ENCODE results near the gene TEX13C. TPM values are rescaled to one million over a fixed set of nuclear protein-coding genes. Genes with fewer than 3 reads are reported as not detected.
A peak's percentile ranks its signal among the peaks of the same experiment; 100 is the strongest.
"Not testable (repeated sequence)": the region's sequence is repeated elsewhere in the genome, so short reads cannot be mapped to it uniquely, and the experiment has no call there.

Gene TEX13C
- total RNA-seq (2014; rRNA removed; shearing (Covaris generic)) = not detected in 2 replicates
- polyA plus RNA-seq (2014; cell fraction: nucleus; rRNA removed) = not detected in 2 replicates

DNA sequence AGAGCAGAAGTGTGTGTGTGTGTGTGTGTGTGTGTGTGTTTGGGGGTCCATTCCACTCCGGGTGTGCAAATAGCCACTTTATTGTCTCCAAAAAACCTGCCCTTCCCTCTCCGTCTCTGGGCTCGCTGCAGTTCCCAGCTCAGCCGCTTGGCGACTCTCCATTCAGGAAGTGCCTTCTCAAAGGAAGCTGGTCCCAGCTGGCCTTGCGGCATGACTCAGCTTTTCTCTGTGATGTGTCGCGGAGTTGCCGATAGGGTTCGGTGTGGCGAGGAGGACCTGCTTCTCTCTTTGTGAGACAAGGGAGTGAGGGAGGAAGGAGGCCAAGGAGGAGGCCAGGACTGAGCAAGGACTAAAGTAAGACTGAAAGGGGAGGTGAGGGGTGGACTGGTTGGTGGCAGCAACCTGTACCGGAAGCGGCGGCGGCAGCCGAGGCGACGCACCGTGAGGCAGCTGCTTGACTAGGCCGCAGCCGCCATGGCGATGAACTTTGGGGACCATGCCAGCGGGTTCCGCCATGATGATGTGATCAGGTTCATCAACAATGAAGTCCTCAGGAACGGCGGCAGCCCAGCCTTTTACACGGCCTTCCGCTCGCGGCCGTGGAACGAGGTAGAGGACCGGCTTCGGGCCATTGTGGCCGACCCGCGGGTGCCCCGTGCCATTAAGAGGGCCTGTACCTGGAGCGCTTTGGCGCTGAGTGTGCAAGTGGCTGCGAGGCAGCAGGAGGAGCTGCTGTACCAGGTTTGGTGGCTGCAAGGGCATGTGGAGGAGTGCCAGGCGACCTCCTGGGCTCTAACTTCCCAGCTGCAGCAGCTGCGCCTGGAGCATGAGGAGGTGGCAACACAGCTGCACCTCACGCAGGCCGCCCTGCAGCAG lies at the start of gene TEX13C:
Gene TEX13C, plus strand, starts transcription at position 226 of the 876 bp plus-strand sequence. Its CDS starts 249 bp downstream, at position 475.
- DNase-seq (ENCODE audit: extremely low read depth, low read depth) = no peak

DNA sequence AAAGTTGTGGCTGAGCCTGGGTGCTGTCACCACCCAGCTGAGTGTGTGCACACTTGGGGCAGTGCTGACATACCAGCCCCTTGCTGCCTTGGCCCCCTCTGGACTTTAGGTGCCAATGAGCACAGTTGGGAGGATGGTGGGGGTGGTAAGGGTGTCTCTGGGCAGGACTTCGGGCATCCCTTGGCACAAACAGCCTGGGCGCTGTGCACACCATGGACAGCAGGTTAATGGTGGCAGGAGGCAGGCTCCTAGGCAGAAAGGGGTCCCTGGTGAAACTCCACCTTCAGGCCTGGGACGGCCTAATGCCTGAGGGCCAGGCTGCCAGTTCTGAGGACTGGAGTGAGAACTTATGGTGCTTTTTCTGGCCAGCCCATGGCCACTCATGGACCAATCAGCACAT lies 32.4 kb upstream of the TEX13C start:
- DNase-seq (ENCODE audit: extremely low read depth, low read depth) = no peak

DNA sequence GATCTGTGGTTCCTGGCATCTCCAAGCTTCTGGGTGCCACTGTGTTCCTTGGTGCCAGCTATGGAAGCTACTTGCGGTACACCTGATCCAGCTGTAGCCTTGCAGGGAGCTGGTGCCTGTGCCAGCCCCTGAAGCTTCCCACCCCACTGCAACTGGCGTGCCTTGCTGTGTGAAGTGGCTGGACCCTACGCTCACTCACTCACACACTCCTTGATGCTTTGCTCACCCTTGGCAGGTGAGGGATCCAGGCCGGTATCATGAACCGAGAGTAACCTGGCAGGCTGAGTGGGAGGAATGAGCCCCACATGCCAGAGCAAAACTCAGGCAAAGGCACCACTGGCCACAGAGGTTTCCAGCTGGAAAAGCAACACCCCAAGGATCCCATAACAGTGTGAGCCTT lies 31.3 kb upstream of the TEX13C start:
- no peak for DNase-seq (ENCODE audit: extremely low read depth, low read depth)

DNA sequence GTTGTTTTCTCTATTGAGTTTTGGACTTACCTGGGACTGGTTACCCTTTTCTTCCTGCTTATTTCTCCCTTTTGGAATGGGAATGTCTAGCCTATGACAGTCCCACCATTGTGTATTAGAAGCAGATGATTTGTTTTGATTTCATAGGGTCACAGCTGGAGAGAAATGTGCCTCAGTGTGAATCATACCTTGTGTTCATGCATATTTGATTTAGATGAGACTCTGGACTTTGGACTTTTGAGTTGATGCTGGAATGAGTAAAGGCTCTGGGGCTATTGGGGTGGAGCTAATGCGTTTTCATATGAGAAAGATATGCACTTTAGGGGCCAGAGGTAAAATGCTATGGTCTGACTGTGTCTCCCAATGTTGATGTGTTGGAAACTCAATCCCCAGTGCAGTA lies 30.5 kb upstream of the TEX13C start:
- DNase-seq (ENCODE audit: extremely low read depth, low read depth) = no peak

DNA sequence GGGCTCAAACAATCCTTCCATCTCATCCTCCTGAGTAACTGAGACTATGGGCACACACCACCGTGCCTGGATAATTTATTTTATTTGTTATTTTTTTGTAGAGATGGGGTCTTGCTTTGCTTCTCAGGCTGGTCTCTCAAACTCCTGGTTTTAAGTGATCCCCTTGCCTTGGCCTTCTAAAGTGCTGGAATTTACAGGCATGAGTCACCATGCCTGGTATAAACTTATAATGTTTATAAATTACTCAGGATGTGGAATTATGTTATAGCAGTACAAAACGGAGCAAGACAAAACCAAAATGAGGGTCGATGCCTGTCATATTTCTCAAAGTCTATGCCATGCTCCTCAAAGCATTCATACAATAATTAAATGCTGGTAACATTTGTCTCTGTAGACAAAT lies 29.8 kb upstream of the TEX13C start:
- no peak for DNase-seq (ENCODE audit: extremely low read depth, low read depth)

DNA sequence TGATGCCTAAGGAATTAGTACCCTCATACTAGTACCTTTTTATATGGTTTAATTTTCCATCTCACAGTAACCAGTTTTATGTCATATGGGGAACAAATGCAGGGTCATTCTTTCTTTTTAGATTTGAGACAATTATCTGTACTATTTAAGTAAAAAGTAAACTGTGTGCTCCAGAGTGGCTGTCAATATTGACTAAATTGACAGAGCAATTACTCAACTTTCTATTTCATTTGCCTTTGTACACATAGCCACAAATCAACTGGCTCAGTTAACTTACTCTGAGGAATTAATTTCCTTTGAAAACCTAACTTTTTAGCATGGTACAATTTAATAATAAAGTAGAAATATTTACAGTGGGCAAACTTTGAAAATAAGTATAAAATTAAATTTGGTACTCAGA lies 28.5 kb upstream of the TEX13C start:
- no peak for DNase-seq (ENCODE audit: extremely low read depth, low read depth)

DNA sequence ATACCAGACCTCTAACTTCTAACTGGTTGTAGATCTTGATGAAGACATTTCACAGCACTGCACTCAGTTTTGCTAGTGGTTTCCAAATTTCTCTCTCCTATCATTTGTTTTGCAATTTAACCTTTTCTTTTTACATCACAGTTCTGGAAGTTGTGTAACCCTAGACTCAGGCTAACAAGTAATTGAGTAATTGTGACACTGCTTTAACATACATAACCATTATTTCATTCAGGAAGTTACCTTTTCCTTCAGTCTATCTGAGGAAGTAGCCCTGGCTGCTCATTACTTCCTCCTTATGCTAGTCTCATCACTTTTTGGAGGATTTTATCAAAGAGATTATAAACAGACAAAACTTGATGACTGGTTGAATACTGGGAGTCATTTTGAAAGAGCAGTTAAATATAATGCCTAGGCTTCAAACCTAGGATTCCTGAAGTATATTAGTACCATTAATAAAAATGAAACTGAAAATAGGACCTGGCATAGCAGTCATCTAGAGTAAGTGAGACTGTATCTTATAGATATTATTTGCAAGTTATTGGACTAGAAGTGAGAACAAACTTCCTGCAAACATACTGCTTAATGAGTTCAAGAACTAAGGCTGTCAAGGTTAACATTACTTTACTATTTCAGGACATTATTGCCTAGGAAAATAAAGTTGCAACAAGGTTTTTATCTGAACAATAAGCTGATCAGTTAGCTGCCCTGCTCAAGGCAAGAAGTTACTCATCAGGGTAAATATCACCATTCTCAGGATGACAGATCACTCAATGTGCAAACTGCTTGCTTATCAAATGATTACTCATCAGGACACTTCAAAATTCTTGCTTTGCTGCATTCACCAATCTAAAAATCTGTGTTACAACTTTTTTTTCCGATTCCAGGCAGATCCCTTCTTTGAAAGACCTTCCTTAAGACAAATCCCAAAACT lies 25.6 kb upstream of the TEX13C start:
- peak; percentile 13 for DNase-seq (ENCODE audit: extremely low read depth, low read depth)

DNA sequence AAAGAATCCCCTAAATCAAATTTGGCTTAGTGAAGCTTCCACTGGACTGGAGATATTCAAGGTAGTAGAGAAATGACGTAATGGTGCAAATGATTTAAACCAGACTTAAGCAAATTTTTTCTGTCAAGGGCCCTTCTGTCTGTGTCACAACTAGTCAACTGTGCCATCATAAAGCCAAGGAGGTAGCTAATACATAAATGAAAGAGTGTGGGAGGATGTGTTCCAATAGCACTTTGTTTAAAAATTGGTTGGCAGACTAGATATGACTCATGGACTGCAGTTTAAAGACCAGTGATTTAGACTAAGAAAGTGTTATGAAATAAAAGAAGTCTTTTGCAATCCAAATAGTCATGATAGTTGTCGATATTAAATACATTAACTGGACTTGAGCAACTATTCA lies 24.3 kb upstream of the TEX13C start:
- DNase-seq (ENCODE audit: extremely low read depth, low read depth) = no peak

DNA sequence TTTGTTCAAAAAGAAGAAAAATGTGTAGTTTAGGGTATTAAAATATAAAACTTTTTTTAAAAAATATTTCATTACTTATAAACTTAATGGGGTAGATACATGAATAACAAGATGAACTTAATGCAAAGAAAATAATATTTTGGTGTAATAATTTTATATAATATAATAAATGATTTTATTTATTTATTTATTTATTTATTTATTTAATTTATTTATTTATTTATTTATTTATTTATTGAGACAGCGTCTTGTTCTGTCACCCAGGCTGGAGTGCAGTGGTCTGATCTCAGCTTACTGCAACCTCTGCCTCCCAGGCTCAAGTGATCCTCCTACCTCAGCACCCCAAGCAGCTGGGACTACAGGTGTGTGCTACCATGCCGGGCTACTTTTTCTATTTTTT lies 20.8 kb upstream of the TEX13C start:
- DNase-seq (ENCODE audit: extremely low read depth, low read depth) = no peak

DNA sequence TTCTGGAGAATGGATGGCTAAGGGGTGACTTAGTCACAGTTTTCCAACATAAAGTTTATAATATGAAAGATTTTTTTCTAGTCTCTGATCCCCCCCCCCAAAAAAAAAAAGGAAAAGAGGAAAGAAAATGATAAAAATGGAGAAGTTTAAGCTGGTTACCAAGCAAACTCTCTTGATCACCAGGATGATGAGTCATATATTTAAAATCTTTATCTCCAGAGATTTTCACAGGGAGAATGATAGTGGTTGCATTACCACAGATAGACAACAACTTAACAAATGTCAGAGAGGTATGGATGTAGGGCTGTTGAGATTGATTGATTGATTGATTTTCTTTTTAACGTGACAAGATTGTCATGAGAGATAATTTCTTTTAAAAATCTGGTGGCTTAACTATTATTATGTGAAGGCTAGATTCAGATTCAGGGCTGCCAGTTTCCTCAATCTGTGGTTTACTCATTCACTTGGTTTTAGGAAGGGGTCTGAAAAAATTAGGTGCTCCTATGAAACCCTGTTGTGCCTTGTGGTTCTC lies 13.3 kb upstream of the TEX13C start:
- DNase-seq (ENCODE audit: extremely low read depth, low read depth) = no peak

DNA sequence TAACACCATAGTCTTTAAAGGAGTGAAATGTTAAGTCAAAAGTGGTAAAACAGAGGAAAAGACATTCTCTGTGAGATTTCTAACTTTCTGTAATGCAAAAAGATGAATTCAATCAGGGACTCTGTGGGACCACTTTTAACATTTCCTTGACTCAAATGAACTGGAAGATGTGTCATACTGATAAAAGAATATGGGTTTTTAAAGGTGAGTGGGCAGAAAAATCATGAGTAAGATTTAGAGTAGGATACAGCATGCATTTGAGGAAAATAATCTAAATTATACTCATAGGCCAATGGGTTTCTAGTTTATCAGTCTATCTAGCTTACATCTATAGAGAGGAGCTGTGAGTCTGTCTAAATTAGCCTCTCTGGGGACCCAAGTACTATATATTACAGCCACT lies 11.0 kb upstream of the TEX13C start:
- DNase-seq (ENCODE audit: extremely low read depth, low read depth) = no peak

DNA sequence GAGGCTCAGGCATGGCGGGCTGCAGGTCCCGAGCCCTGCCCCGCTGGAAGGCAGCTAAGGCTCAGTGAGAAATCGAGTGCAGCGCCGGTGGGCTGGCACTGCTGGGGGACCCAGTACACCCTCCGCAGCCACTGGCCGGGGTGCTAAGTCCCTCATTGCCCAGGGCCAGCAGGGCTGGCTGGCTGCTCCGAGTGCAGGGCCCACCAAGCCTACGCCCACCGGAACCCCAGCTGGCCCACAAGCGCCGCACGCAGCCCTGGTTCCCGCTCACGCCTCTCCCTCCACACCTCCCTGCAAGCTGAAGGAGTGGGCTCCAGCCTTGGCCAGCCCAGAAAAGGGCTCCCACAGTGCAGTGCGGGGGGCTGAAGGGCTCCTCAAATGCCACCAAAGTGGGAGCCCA lies 505 bp upstream of the TEX13C start:
- not testable (repeated sequence) for DNase-seq (ENCODE audit: extremely low read depth, low read depth)

DNA sequence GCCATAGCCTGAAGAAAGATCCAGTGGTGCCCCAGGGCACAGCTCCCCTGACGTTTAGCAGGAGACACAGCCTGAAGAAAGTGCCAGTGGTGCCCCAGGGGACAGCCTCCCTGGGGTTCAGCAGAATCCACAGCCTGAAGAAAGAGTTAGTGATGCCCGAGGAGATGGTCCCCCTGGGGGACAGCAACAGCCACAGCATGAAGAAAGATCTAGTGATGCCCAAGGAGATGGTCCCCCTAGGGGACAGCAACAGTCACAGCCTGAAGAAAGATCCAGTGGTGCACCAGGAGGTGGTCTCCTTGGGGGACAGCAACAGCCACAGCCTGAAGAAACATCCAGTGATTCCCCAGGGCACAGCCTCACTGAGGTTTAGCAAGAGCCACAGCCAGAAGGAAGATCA lies 2.8 kb downstream of the TEX13C start:
- no peak for DNase-seq (ENCODE audit: extremely low read depth, low read depth)

DNA sequence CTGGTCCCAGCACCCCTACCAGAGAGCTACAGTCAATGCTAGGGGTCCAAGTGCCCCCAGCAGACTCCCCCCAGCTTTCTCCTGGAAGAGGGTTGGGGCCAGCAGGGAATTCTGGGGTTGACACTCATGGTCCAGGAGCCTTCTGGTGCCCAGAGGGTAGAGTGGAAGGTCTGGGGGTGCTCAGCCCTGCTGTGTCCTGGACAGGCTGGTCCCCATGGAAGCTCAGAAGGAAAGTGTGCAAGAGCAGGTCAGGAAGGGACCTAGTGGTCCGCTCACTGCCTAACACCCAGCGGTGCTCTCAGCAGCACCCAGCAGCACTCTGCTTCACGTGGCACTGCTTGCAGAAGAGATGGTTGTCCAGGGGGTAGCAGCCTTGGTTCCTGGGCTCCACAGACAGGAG lies 6.9 kb downstream of the TEX13C start:
- DNase-seq (ENCODE audit: extremely low read depth, low read depth) = no peak

DNA sequence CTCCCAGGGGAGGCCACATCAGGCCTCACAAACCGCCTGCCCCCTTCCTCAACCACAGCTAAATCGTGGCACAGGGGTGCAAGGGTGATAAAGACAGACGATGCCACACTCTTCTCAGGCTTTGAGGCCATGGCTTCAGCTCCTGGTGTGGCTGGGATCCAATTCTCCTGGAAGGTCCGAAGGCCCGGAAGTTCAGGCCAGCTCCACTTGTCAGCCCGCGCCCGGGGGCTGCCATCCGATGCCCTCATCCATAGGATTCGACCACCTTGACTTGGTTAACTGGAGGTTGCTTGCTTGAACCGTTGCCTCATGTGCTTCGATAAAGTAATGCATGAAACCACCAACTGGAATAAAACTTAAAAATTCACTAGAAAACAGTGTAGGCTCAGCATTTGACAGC lies 8.2 kb downstream of the TEX13C start:
- no peak for DNase-seq (ENCODE audit: extremely low read depth, low read depth)

DNA sequence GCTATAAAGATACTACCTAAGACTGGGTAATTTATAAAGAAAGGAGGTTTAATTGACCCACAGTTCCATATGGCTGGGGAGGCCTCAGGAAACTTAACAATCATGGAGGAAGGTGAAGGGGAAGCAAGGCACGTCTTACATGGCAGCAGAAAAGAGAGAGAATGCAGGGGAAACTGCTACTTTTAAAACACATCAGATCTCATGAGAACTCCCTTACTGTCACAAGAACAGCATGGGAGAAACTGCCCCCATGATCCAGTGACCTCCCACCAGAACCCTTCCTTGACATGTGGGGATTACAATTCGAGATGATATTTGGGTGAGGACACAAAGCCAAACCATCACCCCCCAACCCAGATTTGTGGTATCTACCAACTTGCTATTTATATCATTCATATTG lies 13.9 kb downstream of the TEX13C start:
- DNase-seq (ENCODE audit: extremely low read depth, low read depth) = no peak

DNA sequence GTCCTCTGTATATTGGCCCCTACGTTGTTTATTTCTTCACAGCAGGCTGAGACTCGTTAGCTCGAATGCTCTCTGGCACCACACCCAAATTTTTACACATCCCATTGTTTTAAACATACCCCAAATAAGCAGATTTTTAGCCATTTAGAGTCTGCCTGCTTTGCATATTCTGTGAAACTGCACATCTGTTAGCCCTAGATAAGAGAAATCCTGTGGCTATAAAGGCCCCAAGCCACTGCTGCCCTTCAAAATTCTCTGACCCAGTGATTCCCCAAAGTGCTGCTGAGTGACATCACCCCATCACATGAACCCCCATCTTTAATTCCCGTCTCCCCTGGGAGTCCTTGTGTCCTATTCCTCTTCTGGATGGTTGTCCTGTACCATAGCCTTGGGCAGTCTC lies 20.8 kb downstream of the TEX13C start:
- no peak for DNase-seq (ENCODE audit: extremely low read depth, low read depth)

DNA sequence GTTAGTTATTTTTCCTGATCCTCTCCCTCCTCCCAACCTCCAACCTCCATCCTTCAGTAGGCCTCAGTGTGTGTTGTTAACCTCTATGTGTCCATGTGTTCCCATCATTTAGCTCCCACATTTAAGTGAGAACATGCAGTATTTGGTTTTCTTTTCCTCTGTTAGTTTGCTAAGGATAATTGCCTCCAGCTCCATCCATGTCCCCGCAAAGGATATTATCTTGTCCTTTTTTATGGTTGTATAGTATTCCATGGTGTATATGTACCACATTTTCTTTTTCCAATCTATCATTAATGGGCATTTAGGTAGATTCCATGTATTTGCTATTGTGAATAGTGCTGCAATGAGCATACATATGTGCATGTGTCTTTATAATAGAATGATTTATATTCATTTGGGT lies 54.5 kb downstream of the TEX13C start:
- DNase-seq (ENCODE audit: extremely low read depth, low read depth) = no peak
